ENCODE measurements around the gene PKD2. TPM values are rescaled to one million over a fixed set of nuclear protein-coding genes. Genes with fewer than 3 reads are reported as not detected.

PKD2 gene
- 101 and 109 TPM in 2 replicates for total RNA-seq
- 61.5 and 158 TPM in 2 replicates for polyA plus RNA-seq
- 50.8 and 119 TPM in 2 replicates for polyA plus RNA-seq (2012)
- polyA minus RNA-seq (ENCODE audit: low replicate concordance): 30.5 and 43.4 TPM in 2 replicates

DNA sequence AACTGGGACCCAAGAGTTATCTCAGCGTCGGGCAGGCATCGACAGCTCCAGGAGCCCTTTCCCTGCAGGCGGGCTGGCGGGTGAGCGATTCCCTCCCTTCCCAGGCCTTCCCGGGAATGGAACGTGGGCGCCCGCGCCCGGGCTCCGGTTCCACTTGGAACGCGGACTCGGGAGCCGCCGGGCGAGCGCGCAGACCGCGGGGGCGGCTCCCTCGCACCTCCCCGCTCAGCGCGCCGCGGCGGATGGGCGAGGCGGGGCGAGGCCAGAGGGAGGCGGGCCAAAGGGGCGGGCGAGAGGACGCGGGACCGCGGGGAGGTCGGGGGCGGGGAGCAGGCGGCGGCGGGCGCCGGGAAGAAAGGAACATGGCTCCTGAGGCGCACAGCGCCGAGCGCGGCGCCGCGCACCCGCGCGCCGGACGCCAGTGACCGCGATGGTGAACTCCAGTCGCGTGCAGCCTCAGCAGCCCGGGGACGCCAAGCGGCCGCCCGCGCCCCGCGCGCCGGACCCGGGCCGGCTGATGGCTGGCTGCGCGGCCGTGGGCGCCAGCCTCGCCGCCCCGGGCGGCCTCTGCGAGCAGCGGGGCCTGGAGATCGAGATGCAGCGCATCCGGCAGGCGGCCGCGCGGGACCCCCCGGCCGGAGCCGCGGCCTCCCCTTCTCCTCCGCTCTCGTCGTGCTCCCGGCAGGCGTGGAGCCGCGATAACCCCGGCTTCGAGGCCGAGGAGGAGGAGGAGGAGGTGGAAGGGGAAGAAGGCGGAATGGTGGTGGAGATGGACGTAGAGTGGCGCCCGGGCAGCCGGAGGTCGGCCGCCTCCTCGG, at the start of gene PKD2:
TSS of gene PKD2 (plus strand) at position 332 of the 818 bp plus-strand sequence. CDS start at position 431, 99 bp downstream.
- DNase-seq (ENCODE audit: low read depth in 2 of 2): peak; percentile 64 to 76

DNA sequence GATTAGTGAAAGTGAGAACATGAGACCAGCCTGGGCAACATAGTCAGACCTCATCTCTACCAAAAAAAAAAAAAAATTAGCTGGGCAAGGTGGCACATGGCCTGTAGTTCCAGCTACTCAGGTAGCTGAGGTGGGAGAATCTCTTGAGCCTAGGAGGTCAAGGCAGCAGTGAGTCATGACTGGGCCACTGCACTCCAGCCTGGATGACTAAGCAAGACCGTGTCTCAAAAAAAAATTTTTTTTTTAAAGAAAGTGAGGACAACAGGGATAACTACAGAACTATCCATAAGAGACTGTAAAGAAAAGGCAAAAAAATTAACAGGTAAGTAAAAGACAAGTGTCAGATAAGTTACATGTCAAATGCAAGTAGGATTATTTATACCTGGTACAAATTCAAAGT, 45.4 kb upstream of the PKD2 start:
- no peaks in the 10 kb centered on the region for H4K20me1 ChIP-seq (ENCODE audit: control insufficient read depth, extremely low read depth, insufficient read depth, low read length)
- no peak overlapping the region for H3K4me2 ChIP-seq (ENCODE audit: extremely low read depth, insufficient read depth, low read length)
- no peak overlapping the region for H3K4me3 ChIP-seq (replicated peaks in 1 of 4; ENCODE audit: control extremely low read depth in 1 of 4, insufficient read depth in 1 of 4, low read depth in 3 of 4, low read length in 4 of 4)
- no peaks in the 10 kb centered on the region for H3K36me3 ChIP-seq (ENCODE audit: control insufficient read depth, insufficient read depth, low read length)
- no peak overlapping the region for H3K9ac ChIP-seq (ENCODE audit: insufficient read depth, low read length)
- H3K4me1 ChIP-seq (ENCODE audit: control insufficient read depth, extremely low read depth, insufficient read depth, low read length): no peaks in the 10 kb centered on the region
- TF ChIP-seq, protein P1, sequence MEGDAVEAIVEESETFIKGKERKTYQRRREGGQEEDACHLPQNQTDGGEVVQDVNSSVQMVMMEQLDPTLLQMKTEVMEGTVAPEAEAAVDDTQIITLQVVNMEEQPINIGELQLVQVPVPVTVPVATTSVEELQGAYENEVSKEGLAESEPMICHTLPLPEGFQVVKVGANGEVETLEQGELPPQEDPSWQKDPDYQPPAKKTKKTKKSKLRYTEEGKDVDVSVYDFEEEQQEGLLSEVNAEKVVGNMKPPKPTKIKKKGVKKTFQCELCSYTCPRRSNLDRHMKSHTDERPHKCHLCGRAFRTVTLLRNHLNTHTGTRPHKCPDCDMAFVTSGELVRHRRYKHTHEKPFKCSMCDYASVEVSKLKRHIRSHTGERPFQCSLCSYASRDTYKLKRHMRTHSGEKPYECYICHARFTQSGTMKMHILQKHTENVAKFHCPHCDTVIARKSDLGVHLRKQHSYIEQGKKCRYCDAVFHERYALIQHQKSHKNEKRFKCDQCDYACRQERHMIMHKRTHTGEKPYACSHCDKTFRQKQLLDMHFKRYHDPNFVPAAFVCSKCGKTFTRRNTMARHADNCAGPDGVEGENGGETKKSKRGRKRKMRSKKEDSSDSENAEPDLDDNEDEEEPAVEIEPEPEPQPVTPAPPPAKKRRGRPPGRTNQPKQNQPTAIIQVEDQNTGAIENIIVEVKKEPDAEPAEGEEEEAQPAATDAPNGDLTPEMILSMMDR (conservative IDR thresholded peaks at IDR 0.05 in 1 of 2, IDR thresholded peaks at IDR 0.05 in 1 of 2; ENCODE audit: low read depth in 1 of 2, low read length in 2 of 2): no peak
- TF ChIP-seq EZH2 (IDR thresholded peaks at IDR 0.05; ENCODE audit: low read length, missing control alignments): no peak
- no peaks in the 10 kb centered on the region for H3K9me3 ChIP-seq (ENCODE audit: control insufficient read depth, insufficient read depth, low read depth, low read length)
- DNase-seq (ENCODE audit: low read depth in 2 of 2): peak; percentile 45 to 75
- H2AFZ ChIP-seq (ENCODE audit: low read length): no peak overlapping the region
- no peaks in the 10 kb centered on the region for H3K79me2 ChIP-seq (ENCODE audit: control insufficient read depth, insufficient read depth, low read length)
- H3K27me3 ChIP-seq (ENCODE audit: control insufficient read depth, insufficient read depth, low read length): peaks cover 2% of the 10 kb centered on the region
- H3K27ac ChIP-seq (ENCODE audit: insufficient read depth, low read length): no peak overlapping the region

More for the DNA sequence above, at the start of gene PKD2:
- Histone ChIP-seq H3K9me3 (ENCODE audit: control insufficient read depth, insufficient read depth, low read depth, low read length) (no peaks in the 10 kb centered on the region), H3K9ac (ENCODE audit: insufficient read depth, low read length) (peak within 1 kb of the TSS; percentile 87), H2AFZ (ENCODE audit: low read length) (peak within 1 kb of the TSS; percentile 86), H3K4me3 (replicated peaks in 1 of 4; ENCODE audit: control extremely low read depth in 1 of 4, insufficient read depth in 1 of 4, low read depth in 3 of 4, low read length in 4 of 4) (peak within 1 kb of the TSS; percentile 56 to 98 (median 84)), H3K4me2 (ENCODE audit: extremely low read depth, insufficient read depth, low read length) (peak within 1 kb of the TSS; percentile 90), H3K27ac (ENCODE audit: insufficient read depth, low read length) (peak within 1 kb of the TSS; percentile 82), H3K79me2 (ENCODE audit: control insufficient read depth, insufficient read depth, low read length) (peaks cover 46% of the 10 kb centered on the region), H3K27me3 (ENCODE audit: control insufficient read depth, insufficient read depth, low read length) (no peaks in the 10 kb centered on the region), H3K36me3 (ENCODE audit: control insufficient read depth, insufficient read depth, low read length) (no peaks in the 10 kb centered on the region), H3K4me1 (ENCODE audit: control insufficient read depth, extremely low read depth, insufficient read depth, low read length) (peaks cover 9% of the 10 kb centered on the region), H4K20me1 (ENCODE audit: control insufficient read depth, extremely low read depth, insufficient read depth, low read length) (peaks cover 2% of the 10 kb centered on the region)
- TF ChIP-seq EZH2 (IDR thresholded peaks at IDR 0.05; ENCODE audit: low read length, missing control alignments): no peak
- TF ChIP-seq, protein P1 (conservative IDR thresholded peaks at IDR 0.05 in 1 of 2, IDR thresholded peaks at IDR 0.05 in 1 of 2; ENCODE audit: low read depth in 1 of 2, low read length in 2 of 2): no peak

DNA sequence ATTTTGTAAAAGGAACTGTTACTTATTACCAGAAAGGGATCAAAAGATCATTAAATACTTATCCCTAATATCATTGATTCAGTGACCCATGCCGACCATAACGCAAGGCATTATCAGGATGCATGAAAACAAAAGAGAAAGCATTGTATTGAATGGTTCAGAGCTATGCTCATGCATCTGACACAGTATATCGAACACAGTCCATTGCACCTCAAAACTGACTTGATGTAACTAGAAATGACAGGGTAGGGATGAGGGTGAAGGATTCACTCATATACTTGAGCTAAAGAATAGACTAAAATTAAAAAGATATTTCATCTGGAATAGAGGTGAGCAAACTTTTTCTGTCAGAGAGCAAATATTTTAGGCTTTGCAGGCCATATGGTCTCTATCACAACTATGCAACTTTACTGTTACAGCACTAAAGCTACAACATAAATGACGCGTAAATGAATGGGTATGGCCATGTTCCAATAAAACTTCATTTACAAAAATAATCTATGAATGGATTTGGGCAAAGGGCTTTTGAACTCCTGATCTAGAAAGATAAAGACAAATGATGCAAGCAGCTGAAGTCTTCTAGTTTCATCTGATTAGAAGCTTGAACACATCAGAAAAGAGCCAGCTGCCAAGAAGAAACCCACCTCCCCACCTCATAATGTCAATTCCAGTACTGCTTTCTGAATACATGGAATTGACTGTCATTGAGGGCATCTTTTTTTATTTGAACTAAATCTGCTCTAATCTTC, 44.9 kb upstream of the PKD2 start:
- no peak overlapping the region for H2AFZ ChIP-seq (ENCODE audit: low read length)
- H3K9me3 ChIP-seq (ENCODE audit: control insufficient read depth, insufficient read depth, low read depth, low read length): no peaks in the 10 kb centered on the region
- H4K20me1 ChIP-seq (ENCODE audit: control insufficient read depth, extremely low read depth, insufficient read depth, low read length): no peaks in the 10 kb centered on the region
- no peaks in the 10 kb centered on the region for H3K36me3 ChIP-seq (ENCODE audit: control insufficient read depth, insufficient read depth, low read length)
- no peak overlapping the region for H3K9ac ChIP-seq (ENCODE audit: insufficient read depth, low read length)
- no peaks in the 10 kb centered on the region for H3K4me1 ChIP-seq (ENCODE audit: control insufficient read depth, extremely low read depth, insufficient read depth, low read length)
- DNase-seq (ENCODE audit: low read depth in 2 of 2): peak in 1 of 2 donors; percentile 18
- TF ChIP-seq EZH2 (IDR thresholded peaks at IDR 0.05; ENCODE audit: low read length, missing control alignments): no peak
- TF ChIP-seq, protein P1 (conservative IDR thresholded peaks at IDR 0.05 in 1 of 2, IDR thresholded peaks at IDR 0.05 in 1 of 2; ENCODE audit: low read depth in 1 of 2, low read length in 2 of 2): no peak
- H3K4me2 ChIP-seq (ENCODE audit: extremely low read depth, insufficient read depth, low read length): no peak overlapping the region
- no peaks in the 10 kb centered on the region for H3K79me2 ChIP-seq (ENCODE audit: control insufficient read depth, insufficient read depth, low read length)
- H3K4me3 ChIP-seq (replicated peaks in 1 of 4; ENCODE audit: control extremely low read depth in 1 of 4, insufficient read depth in 1 of 4, low read depth in 3 of 4, low read length in 4 of 4): no peak overlapping the region
- no peak overlapping the region for H3K27ac ChIP-seq (ENCODE audit: insufficient read depth, low read length)
- H3K27me3 ChIP-seq (ENCODE audit: control insufficient read depth, insufficient read depth, low read length): peaks cover 2% of the 10 kb centered on the region

Data from fibroblast of lung (primary cell).